K562 (cell line): Measurements from ENCODE around the gene ASRGL1. TPM values are rescaled to one million over a fixed set of nuclear protein-coding genes. Genes with fewer than 3 reads are reported as not detected.
A peak's percentile ranks its signal among the peaks of the same experiment; 100 is the strongest.

Source experiments
- ATAC-seq: fragments of 200-7000 bp; cut with Tn5 transposase; 3 replicates; pipeline ENCODE4 v1.9.1; 2020; ENCODE audit warnings: moderate library complexity
- BruUV-seq: library from RNA; stranded (reverse); fragments of 400-500 nt; replicated peaks from 2 replicates; lab custom pipeline; 2021; lab: Mats Ljungman, UMichigan
- CTCF ChIA-PET: fragments of 300-600 bp; formaldehyde crosslinking; extraction: SDS; loops from one replicate; lab custom pipeline; 2021; ENCODE audit warnings: low intra/inter-chr PET ratio; lab: Yijun Ruan, JAX
- POLR2A ChIA-PET: fragments of 300-600, 350-650 bp; sonication (Branson Sonifier 250); formaldehyde crosslinking; extraction: SDS; loops from one replicate; lab custom pipeline; 2021; ENCODE audit warnings: antibody characterized with exemption, inconsistent platforms; lab: Yijun Ruan, JAX
- DNase-seq, 4 experiments: peaks; one replicate each; pipeline versions ENCODE4 v3.0.0 to v3.0.0-alpha.2; 2011 to 2018; ENCODE audit warnings: low spot score in 3 of 4, mixed read lengths in 3 of 4; ENCODE audit errors: extremely low read depth in 1 of 4
- FAIRE-seq: peaks from 2 replicates; lab custom pipeline; 2011; peaks lifted over from hg19 to GRCh38; lab: Jason Lieb, UNC
- H2AFZ ChIP-seq: 2 replicates; pipeline ENCODE4 v1.6.0; 2011; ENCODE audit warnings: low read depth, low read length, control low read depth, inconsistent platforms
- H3K27ac ChIP-seq: fragments of 200-600 bp; 3 replicates; pipeline ENCODE4 v1.8.0; 2011; ENCODE audit warnings: low read depth, mild to moderate bottlenecking, control low read depth, inconsistent platforms, low read length, moderate library complexity, mixed read lengths; ENCODE audit errors: extremely low read depth
- H3K27me3 ChIP-seq, 2 experiments: fragments of 300-600 bp in 1 of 2; 2 replicates in 1 of 2; 3 replicates in 1 of 2; pipeline versions ENCODE4 v1.6.0 to v1.8.0; 2011; ENCODE audit warnings: inconsistent platforms in 2 of 2, low read length in 2 of 2, mild to moderate bottlenecking in 1 of 2, mixed read lengths in 1 of 2, moderate library complexity in 1 of 2; ENCODE audit not compliant: control insufficient read depth in 2 of 2, insufficient read depth in 2 of 2
- H3K36me3 ChIP-seq: fragments of 300-600 bp; 3 replicates; pipeline ENCODE4 v1.8.0; 2011; ENCODE audit warnings: mild to moderate bottlenecking, low read length, inconsistent platforms; ENCODE audit not compliant: control insufficient read depth, insufficient read depth
- H3K4me1 ChIP-seq, 2 experiments: fragments of 200-600 bp in 1 of 2; replicated peaks in 1 of 2; 2 replicates in 1 of 2; 3 replicates in 1 of 2; pipeline versions ENCODE4 v1.5.1 to v1.8.0; 2011; ENCODE audit warnings: inconsistent platforms in 2 of 2, low read length in 2 of 2, mild to moderate bottlenecking in 1 of 2, mixed read lengths in 1 of 2, moderate library complexity in 1 of 2; ENCODE audit not compliant: control insufficient read depth in 2 of 2, insufficient read depth in 2 of 2
- H3K4me2 ChIP-seq: 2 replicates; pipeline ENCODE4 v1.6.1; 2011; ENCODE audit warnings: low read length, control low read depth, inconsistent platforms, mixed read lengths; ENCODE audit not compliant: insufficient read depth
- H3K4me3 ChIP-seq: fragments of 200-600 bp; sonication (generic), shearing (Covaris generic); 2 replicates; pipeline ENCODE4 v1.5.1; 2016; ENCODE audit warnings: control low read depth, inconsistent platforms
- H3K79me2 ChIP-seq: fragments of 200-600 bp; 3 replicates; pipeline ENCODE4 v1.8.0; 2011; ENCODE audit warnings: low read length, inconsistent platforms; ENCODE audit not compliant: control insufficient read depth, insufficient read depth
- H3K9ac ChIP-seq, 2 experiments: 2 replicates each; pipeline versions ENCODE4 v1.6.0 to v1.6.1; 2011; ENCODE audit warnings: low read depth in 2 of 2, low read length in 2 of 2, control low read depth in 1 of 2, inconsistent platforms in 1 of 2, mild to moderate bottlenecking in 1 of 2, mixed read lengths in 1 of 2; ENCODE audit not compliant: insufficient read depth in 1 of 2
- H3K9me1 ChIP-seq: one replicate; pipeline ENCODE4 v1.6.0; 2011; ENCODE audit warnings: inconsistent platforms, mild to moderate bottlenecking, low read length, moderate library complexity; ENCODE audit not compliant: control insufficient read depth, insufficient read depth
- H3K9me3 ChIP-seq: replicated peaks from 2 replicates; pipeline ENCODE4 v1.5.1; 2011; ENCODE audit warnings: low read depth, low read length, inconsistent platforms; ENCODE audit not compliant: control insufficient read depth, insufficient read depth
- H4K20me1 ChIP-seq: replicated peaks from 2 replicates; pipeline ENCODE4 v1.6.1; 2011; ENCODE audit warnings: low read length, inconsistent platforms, mixed read lengths; ENCODE audit not compliant: control insufficient read depth, insufficient read depth
- BRD9 ChIP-seq: fragments of 450-650 bp; IDR thresholded peaks from 2 replicates; pipeline ENCODE4 v1.6.1; 2018; ENCODE audit warnings: low read depth; ENCODE audit not compliant: partially characterized antibody
- LARP7 ChIP-seq: fragments of 450-650 bp; IDR thresholded peaks from 2 replicates; pipeline ENCODE4 v1.6.1; 2016
- MEIS2 ChIP-seq: fragments of 450-650 bp; IDR thresholded peaks from 2 replicates; pipeline ENCODE4 v1.6.1; 2014; ENCODE audit warnings: mild to moderate bottlenecking; ENCODE audit not compliant: partially characterized antibody
- WGBS: fragments of 100-300 bp; shearing (Covaris generic); methylation state at CpG from one replicate; pipeline ENCODE4 v1.1.6; 2016; ENCODE audit warnings: low coverage, mixed read lengths; ENCODE audit not compliant: insufficient coverage; ENCODE audit errors: missing lambda C conversion rate; 5-methylcytosine and 5-hydroxymethylcytosine counted together
- in situ Hi-C: fragments of 300-500 bp; cut with MboI; formaldehyde crosslinking; loops from 4 replicates; pipeline ENCODE4 v1.15.0; 2018; ENCODE audit warnings: inconsistent platforms, mixed read lengths
- intact Hi-C: fragments of 100-400 bp; cut with micrococcal nuclease; formaldehyde crosslinking; loops from 2 replicates; pipeline ENCODE4 v1.14.2; 2022
- polyA plus RNA-seq, 8 experiments: library from polyadenylated mRNA; depleted of rRNA in 4 of 8; stranded (reverse) in 5 of 8; unstranded in 3 of 8; fragments of >200 nt; fragmentation: Nextera tagmentation in 2 of 8; fragmentation: Illumina TruSeq in 1 of 8; extraction: Ambion mirVana in 2 of 8; extraction: Trizol in 1 of 8; gene quantifications; 2 replicates each; pipeline versions ENCODE4 v1.2.1 to v1.2.3, GENCODE V29; 2011 to 2014; ENCODE audit warnings: inconsistent platforms in 1 of 8, missing spikeins in 1 of 8
- total RNA-seq, 7 experiments: library from RNA; depleted of rRNA in 6 of 7; stranded (reverse); fragments of >200 nt in 6 of 7; fragmentation: Illumina TruSeq in 2 of 7; extraction: Trizol in 2 of 7; gene quantifications; 2 replicates each; pipeline versions ENCODE4 v1.2.1 to v1.2.3, GENCODE V29; 2011 to 2021; ENCODE audit warnings: low replicate concordance in 1 of 7
- TF ChIP-seq, protein P1 (sequence below): sonication (generic); IDR thresholded peaks from 2 replicates; pipeline ENCODE4 v1.6.1; 2016
- TF ChIP-seq, protein P2 (sequence below), 2 experiments: IDR thresholded peaks in 1 of 2; conservative IDR thresholded peaks in 1 of 2; 2 replicates each; pipeline ENCODE4 v1.6.1; 2016; ENCODE audit warnings: low read depth in 2 of 2, mild to moderate bottlenecking in 1 of 2, missing compliant biosample characterization in 1 of 2, missing genetic modification characterization in 1 of 2, moderate library complexity in 1 of 2

ASRGL1 gene
- total and polyA plus RNA-seq, 9 of the 15 experiments (the other 6 are each of a cell fraction or from before 2014, with no cell fraction given), result 3.1 to 23.0 (median 11.2) TPM

DNA sequence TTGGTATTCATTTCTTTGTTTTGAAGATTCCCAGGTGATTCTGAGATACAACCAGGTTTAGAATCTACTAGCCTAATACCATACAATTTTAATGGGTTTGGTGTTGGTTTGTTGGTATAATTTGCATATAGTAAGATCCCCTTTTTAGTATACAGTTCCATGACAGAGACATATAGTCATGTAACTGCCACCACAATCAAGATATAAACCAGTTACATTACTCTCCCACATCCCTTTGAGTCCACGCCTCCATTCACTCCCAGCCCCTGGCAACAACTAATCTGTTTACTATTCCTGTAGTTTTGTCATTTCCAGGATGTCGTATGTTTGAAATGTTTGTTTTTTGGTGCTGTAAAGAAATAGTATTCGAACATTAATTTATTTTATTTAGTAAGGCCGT lies 4.3 kb downstream of the ASRGL1 start:
- no peak for TF ChIP-seq LARP7
- TF ChIP-seq MEIS2, result peak; percentile 15
- TF ChIP-seq, protein P1, sequence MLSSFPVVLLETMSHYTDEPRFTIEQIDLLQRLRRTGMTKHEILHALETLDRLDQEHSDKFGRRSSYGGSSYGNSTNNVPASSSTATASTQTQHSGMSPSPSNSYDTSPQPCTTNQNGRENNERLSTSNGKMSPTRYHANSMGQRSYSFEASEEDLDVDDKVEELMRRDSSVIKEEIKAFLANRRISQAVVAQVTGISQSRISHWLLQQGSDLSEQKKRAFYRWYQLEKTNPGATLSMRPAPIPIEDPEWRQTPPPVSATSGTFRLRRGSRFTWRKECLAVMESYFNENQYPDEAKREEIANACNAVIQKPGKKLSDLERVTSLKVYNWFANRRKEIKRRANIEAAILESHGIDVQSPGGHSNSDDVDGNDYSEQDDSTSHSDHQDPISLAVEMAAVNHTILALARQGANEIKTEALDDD, result 0 out of 2 replicates have a peak, but pooled peaks have one; percentile 39
- TF ChIP-seq BRD9, result no peak
- TF ChIP-seq, protein P2, sequence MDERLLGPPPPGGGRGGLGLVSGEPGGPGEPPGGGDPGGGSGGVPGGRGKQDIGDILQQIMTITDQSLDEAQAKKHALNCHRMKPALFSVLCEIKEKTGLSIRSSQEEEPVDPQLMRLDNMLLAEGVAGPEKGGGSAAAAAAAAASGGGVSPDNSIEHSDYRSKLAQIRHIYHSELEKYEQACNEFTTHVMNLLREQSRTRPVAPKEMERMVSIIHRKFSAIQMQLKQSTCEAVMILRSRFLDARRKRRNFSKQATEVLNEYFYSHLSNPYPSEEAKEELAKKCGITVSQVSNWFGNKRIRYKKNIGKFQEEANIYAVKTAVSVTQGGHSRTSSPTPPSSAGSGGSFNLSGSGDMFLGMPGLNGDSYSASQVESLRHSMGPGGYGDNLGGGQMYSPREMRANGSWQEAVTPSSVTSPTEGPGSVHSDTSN (CRISPR knock-in tag; IDR thresholded peaks at IDR 0.05; ENCODE audit: low read depth), result no peak
- TF ChIP-seq, protein P2 (tag; conservative IDR thresholded peaks at IDR 0.05; ENCODE audit: low read depth), result 0 out of 2 replicates have a peak, but pooled peaks have one; percentile 15
- no TSS peak for BruUV-seq
- H3K27ac ChIP-seq, result no peak overlapping the region
- POLR2A ChIA-PET, result no interaction called here
- no peaks in the 10 kb centered on the region for H3K9me1 ChIP-seq
- no peak overlapping the region for H2AFZ ChIP-seq
- no peaks in the 10 kb centered on the region for H3K27me3 ChIP-seq
- 0 out of 3 replicates have a peak, but pooled peaks cover 2% of the 10 kb centered on the region for H3K79me2 ChIP-seq
- no peak overlapping the region for H3K4me3 ChIP-seq
- no peak overlapping the region for H3K9ac ChIP-seq
- intact Hi-C loops (no loop called here), in situ Hi-C loops (no loop called here)
- H3K9me3 ChIP-seq, result no peaks in the 10 kb centered on the region
- WGBS, result 40% methylated on average over 4 of the region's 4 CpGs
- no peak overlapping the region for H3K4me2 ChIP-seq
- CTCF ChIA-PET, result interaction anchor here (0.7 kb wide), 1 partner anchor 23 kb away, joined by 3 read pairs; no protein-coding TSS in a partner anchor
- ATAC-seq (no peak), FAIRE-seq (no peak), DNase-seq (no peak)
- H3K4me1 ChIP-seq, result peaks cover 6 to 21% of the 10 kb centered on the region in 2 experiments; a peak in 4 of 5 replicates
- no peaks in the 10 kb centered on the region for H4K20me1 ChIP-seq
- peaks cover 3% of the 10 kb centered on the region; the same call in 1 of the 3 replicates for H3K36me3 ChIP-seq
